Astrocyte (in vitro differentiated cells and primary cell): Measurements from ENCODE around the gene PDLIM3. TPM values are rescaled to one million over a fixed set of nuclear protein-coding genes. Genes with fewer than 3 reads are reported as not detected.

ENCODE experiments used
- DNase-seq: peaks from one replicate; pipeline ENCODE4 v3.0.0-alpha.2; 2010; ENCODE audit warnings: low read depth
- FAIRE-seq: peaks from 2 replicates; lab custom pipeline; 2011; peaks lifted over from hg19 to GRCh38; lab: Jason Lieb, UNC
- H2AFZ ChIP-seq: 2 replicates; pipeline ENCODE4 v1.6.0; 2012; ENCODE audit warnings: low read depth, low read length, inconsistent platforms
- H3K27ac ChIP-seq: 2 replicates; pipeline ENCODE4 v1.5.1; 2011; ENCODE audit warnings: low read depth, low read length, inconsistent platforms
- H3K27me3 ChIP-seq: 2 replicates; pipeline ENCODE4 v1.6.0; 2011; ENCODE audit warnings: low read length, inconsistent platforms; ENCODE audit not compliant: insufficient read depth
- H3K36me3 ChIP-seq: 2 replicates; pipeline ENCODE4 v1.5.1; 2011; ENCODE audit warnings: low read length, inconsistent platforms; ENCODE audit not compliant: insufficient read depth
- H3K4me1 ChIP-seq: 2 replicates; pipeline ENCODE4 v1.5.1; 2011; ENCODE audit warnings: low read length, inconsistent platforms; ENCODE audit not compliant: insufficient read depth
- H3K4me2 ChIP-seq: 2 replicates; pipeline ENCODE4 v1.6.0; 2012; ENCODE audit warnings: low read length, inconsistent platforms
- H3K4me3 ChIP-seq: 2 replicates; pipeline ENCODE4 v1.5.1; 2011; ENCODE audit warnings: low read depth, mild to moderate bottlenecking, low read length, inconsistent platforms; ENCODE audit not compliant: insufficient read depth
- H3K79me2 ChIP-seq: 2 replicates; pipeline ENCODE4 v1.6.0; 2012; ENCODE audit warnings: mild to moderate bottlenecking, low read length, inconsistent platforms; ENCODE audit not compliant: insufficient read depth
- H3K9ac ChIP-seq: 2 replicates; pipeline ENCODE4 v1.6.0; 2012; ENCODE audit warnings: mild to moderate bottlenecking, low read length, inconsistent platforms
- H3K9me3 ChIP-seq: 2 replicates; pipeline ENCODE4 v1.5.1; 2012; ENCODE audit warnings: low read depth, mild to moderate bottlenecking, low read length, inconsistent platforms; ENCODE audit not compliant: insufficient read depth
- H4K20me1 ChIP-seq: 2 replicates; pipeline ENCODE4 v1.6.0; 2012; ENCODE audit warnings: low read length, inconsistent platforms; ENCODE audit not compliant: insufficient read depth
- H3K27ac Mint-ChIP-seq: one replicate; pipeline ENCODE4 v1.8.0; 2021; ENCODE audit warnings: mild to moderate bottlenecking, mixed read lengths; ENCODE audit not compliant: unreplicated experiment
- H3K27me3 Mint-ChIP-seq: one replicate; pipeline ENCODE4 v1.8.0; 2021; ENCODE audit warnings: low read depth, mixed read lengths; ENCODE audit not compliant: unreplicated experiment
- H3K36me3 Mint-ChIP-seq: one replicate; pipeline ENCODE4 v1.8.0; 2021; ENCODE audit warnings: low read depth, mixed read lengths; ENCODE audit not compliant: unreplicated experiment
- H3K4me1 Mint-ChIP-seq: one replicate; pipeline ENCODE4 v1.8.0; 2021; ENCODE audit warnings: low read depth, mixed read lengths; ENCODE audit not compliant: unreplicated experiment
- H3K4me3 Mint-ChIP-seq: one replicate; pipeline ENCODE4 v1.8.0; 2021; ENCODE audit warnings: mild to moderate bottlenecking, moderate library complexity, mixed read lengths; ENCODE audit not compliant: unreplicated experiment
- H3K9me3 Mint-ChIP-seq: one replicate; pipeline ENCODE4 v1.8.0; 2021; ENCODE audit warnings: mild to moderate bottlenecking, mixed read lengths; ENCODE audit not compliant: unreplicated experiment
- CTCF ChIP-seq: IDR thresholded peaks from 2 replicates; pipeline ENCODE4 v1.5.1; 2011; ENCODE audit warnings: low read depth, mild to moderate bottlenecking, inconsistent platforms, low read length, moderate library complexity; ENCODE audit not compliant: insufficient read depth
- EZH2 ChIP-seq: IDR thresholded peaks from 2 replicates; pipeline ENCODE4 v1.6.1; 2012; ENCODE audit warnings: mild to moderate bottlenecking, low read length, inconsistent platforms; ENCODE audit not compliant: insufficient read depth
- total RNA-seq: library from RNA; stranded (reverse); gene quantifications from 2 replicates; pipeline ENCODE4 v1.2.1, GENCODE V29; 2021

PDLIM3 gene
- total RNA-seq, 1 donor from 2014 or later = 28.5 TPM

- Mint-ChIP-seq H3K36me3 (no peaks in the 10 kb centered on the region), H3K27ac (peak overlapping the region; percentile 96), H3K4me3 (peak overlapping the region; percentile 64), H3K9me3 (peaks cover 4% of the 10 kb centered on the region), H3K27me3 (no peaks in the 10 kb centered on the region), H3K4me1 (peaks cover 28% of the 10 kb centered on the region)
- Histone ChIP-seq H3K4me2 (peak overlapping the region; percentile 60), H2AFZ (peak overlapping the region; percentile 43), H3K36me3 (no peaks in the 10 kb centered on the region), H3K9ac (peak overlapping the region; percentile 80), H3K27me3 (no peaks in the 10 kb centered on the region), H3K9me3 (no peaks in the 10 kb centered on the region), H3K4me3 (no peak overlapping the region), H4K20me1 (no peaks in the 10 kb centered on the region), H3K27ac (peak overlapping the region; percentile 92), H3K4me1 (peaks cover 17% of the 10 kb centered on the region), H3K79me2 (no peaks in the 10 kb centered on the region)
- no peak for TF ChIP-seq EZH2
- TF ChIP-seq CTCF = no peak
- DNase-seq = peak; percentile 87
- FAIRE-seq = peak; percentile 73
Measured at GRCh38 chr4:185567381-185568376, 32.4 kb upstream of the PDLIM3 start.

- Histone ChIP-seq H3K36me3 (no peaks in the 10 kb centered on the region), H3K9me3 (no peaks in the 10 kb centered on the region), H3K4me3 (no peak overlapping the region), H2AFZ (peak overlapping the region; percentile 35), H3K4me1 (peaks cover 17% of the 10 kb centered on the region), H4K20me1 (no peaks in the 10 kb centered on the region), H3K27me3 (no peaks in the 10 kb centered on the region), H3K4me2 (peak overlapping the region; percentile 60), H3K79me2 (no peaks in the 10 kb centered on the region), H3K27ac (peak overlapping the region; percentile 92), H3K9ac (peak overlapping the region; percentile 80)
- TF ChIP-seq CTCF (no peak), EZH2 (no peak)
- no peaks in the 10 kb centered on the region for H3K36me3 Mint-ChIP-seq
- peak overlapping the region; percentile 96 for H3K27ac Mint-ChIP-seq
- H3K9me3 Mint-ChIP-seq = peaks cover 4% of the 10 kb centered on the region
- peak; percentile 43 for FAIRE-seq
- H3K4me1 Mint-ChIP-seq = peaks cover 28% of the 10 kb centered on the region
- DNase-seq = peak; percentile 88
- no peaks in the 10 kb centered on the region for H3K27me3 Mint-ChIP-seq
- H3K4me3 Mint-ChIP-seq = no peak overlapping the region
Measured at GRCh38 chr4:185566972-185567371, 31.7 kb upstream of the PDLIM3 start.
